ENCODE measurements around the gene PARP16.

DNA sequence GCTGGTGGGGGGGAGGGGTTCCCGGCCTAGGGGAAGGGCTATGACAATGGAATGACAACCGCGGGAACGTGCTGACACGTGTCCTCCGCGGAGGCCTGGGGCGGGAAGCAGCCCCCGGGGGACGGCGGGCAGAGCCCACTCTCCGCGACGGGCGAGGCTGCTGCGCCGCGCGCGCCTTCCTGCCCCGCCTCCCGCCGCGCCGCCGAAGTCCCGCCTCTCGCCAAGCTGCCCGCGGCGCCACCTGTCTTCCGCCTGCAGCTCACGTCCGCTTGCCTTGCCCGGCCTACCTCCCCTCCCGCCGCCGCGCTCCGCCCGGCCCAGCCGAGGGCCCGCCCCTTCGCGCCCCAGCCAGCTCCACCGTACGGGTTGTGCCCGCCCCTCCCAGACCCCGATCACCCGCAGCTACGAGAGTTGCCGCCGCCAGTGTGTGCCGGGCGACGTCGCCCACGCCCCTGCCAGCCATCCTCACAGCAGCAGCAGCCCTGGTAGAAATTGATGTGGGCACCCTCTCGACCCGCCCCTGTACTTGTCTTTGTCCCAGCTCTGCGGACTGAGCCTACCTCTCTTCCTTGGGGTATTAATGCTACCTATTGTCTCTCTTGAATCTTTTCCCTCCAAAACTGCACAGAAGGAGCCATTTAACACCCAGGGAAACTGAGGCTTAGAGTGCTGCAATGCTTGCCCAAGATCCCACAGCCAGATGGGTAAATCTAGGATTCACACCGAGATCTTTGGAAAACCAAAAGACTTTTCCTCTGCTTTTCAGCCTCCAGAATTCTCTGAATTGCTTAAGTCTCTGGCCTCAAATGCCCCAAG is at the start of gene PARP16:
- TF ChIP-seq POLR2A (IDR thresholded peaks at IDR 0.05), result peak; percentile 59 to 61
- no peak for TF ChIP-seq EP300 (IDR thresholded peaks at IDR 0.05)
- peak in 2 of 4 experiments; percentile 25 to 55 for TF ChIP-seq CTCF (IDR thresholded peaks at IDR 0.05)
- TF ChIP-seq POLR2AphosphoS5 (IDR thresholded peaks at IDR 0.05), result peak; percentile 51 to 95 (median 86)

Data from sigmoid colon (tissue), 4 donors.